Measurements from ENCODE around the gene GPR75.
"Not testable (repeated sequence)": the region's sequence is repeated elsewhere in the genome, so short reads cannot be mapped to it uniquely, and the experiment has no call there.

GPR75 gene

GRCh38 chr2:53851052-53851757 is 8.6 kb downstream of the GPR75 start:
- DNase-seq: not testable (repeated sequence)

DNA sequence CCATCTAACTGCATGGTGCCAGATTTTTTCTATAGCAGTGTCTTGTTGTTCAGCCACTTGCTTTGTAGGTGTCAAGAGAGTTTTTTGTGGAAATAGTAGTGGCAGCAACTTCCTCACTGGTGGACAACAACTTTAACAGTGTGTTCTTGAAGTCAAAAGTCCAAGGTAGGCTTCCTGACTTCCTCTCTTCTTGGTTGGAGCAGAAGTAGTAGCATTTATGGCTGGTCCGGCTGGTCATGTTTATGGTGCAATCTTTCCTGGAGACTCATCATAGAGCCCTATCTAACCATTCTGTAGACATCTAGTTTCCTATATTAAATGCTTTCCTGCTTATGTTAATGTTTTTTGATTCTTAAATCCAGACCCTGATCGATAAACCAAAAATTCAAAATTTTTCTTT is 11.7 kb downstream of the GPR75 start:
- DNase-seq: no peak

- no peak for DNase-seq
Observed at GRCh38 chr2:53843595-53843994, 16.2 kb downstream of the GPR75 start.

- DNase-seq: no peak
Observed at GRCh38 chr2:53842891-53843290, 16.9 kb downstream of the GPR75 start.

GRCh38 chr2:53841651-53842050 is 18.1 kb downstream of the GPR75 start:
- DNase-seq: not testable (repeated sequence)

DNA sequence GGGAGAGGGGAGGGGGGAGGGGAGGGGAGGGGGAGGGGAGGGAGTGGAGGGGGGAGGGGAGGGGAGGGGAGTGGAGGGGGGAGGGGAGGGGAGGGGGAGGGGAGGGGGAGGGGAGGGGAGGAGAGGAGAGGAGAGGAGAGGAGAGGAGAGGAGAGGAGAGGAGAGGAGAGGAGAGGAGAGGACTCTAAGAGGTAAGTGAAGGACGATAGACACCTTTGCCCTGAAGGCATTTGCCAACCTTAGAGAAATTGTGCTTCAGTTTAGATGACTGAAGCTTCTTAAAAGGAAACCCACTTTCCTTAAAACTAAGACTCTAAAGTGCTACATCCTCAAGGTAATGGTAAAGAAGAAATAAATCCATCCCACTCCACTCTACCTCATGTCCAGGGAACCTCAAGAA is 19.2 kb downstream of the GPR75 start:
- DNase-seq: no peak

- DNase-seq: not testable (repeated sequence)
Observed at GRCh38 chr2:53829980-53830290, 29.8 kb downstream of the GPR75 start.

DNA sequence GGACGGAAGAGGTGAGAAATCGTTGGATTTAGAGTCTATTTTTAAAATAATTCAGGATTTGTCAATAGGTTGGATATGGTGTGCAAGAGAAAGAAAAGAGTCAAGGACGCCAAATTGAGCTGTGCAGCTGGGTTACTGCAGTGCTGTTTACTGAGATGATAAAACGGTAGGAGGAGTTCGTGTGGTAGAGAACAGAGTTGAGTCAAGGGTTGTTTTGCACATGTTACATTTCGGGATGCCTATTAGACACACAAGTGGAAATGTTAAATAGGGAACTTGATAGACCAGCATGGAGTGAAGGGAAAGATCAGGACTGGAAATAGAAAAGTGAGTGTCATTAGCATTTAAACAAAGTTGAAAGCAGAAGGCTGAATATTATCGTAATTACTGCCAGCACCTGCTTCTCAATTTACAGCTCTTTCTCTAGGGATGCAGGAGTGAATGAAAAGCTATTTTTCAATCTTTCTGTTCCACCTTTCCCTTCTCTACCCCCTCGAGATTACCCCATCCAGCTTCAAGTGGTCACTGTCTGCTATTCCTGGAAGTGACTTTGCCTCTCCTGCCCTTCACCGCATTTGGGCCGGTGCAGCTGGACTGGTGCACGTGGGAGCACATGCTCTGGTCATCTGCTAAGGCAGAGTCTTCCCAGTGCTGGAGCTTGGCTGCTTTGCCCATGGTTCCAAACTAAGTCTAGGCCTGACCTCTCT is 30.3 kb downstream of the GPR75 start:
- DNase-seq: no peak

GRCh38 chr2:53828331-53828730 is 31.4 kb downstream of the GPR75 start:
- DNase-seq: no peak

DNA sequence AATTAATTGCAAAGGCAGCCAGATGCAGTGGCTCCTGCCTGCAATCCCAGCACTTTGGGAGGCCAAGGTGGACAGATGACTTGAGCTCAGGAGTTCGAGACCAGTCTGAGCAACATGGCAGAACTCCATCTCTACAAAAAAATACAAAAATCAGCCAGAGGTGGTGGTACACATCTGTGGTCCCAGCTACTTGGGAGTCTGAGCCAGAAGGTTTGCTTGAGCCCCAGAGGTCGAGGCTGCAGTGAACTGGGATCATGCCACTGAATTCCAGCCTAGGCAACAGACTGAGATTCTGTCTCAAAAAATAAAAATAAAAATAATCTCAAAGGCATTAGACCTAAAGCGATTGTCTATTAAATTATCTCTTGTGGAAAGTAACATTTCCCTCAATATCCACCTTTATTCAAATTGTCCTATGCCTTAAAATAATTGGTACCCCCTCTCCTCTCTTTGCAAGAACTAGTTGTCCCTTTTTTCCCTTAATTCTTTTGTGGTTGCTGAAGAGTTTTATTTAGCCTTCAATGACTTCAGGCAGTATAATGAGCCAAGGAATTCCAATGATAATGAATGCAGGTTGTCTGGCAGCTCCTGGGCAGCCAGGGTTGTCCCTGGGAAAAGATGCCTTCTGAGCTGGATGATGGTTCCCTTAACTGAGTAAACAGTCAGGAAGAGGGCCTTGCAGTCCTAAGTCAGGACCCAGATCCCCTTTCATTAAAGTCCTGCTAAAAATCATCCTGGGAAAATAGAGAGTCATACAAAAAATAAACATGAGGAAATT is 32.2 kb downstream of the GPR75 start:
- DNase-seq: no peak

- no peak for DNase-seq
Observed at GRCh38 chr2:53826587-53827397, 33.0 kb downstream of the GPR75 start.

DNA sequence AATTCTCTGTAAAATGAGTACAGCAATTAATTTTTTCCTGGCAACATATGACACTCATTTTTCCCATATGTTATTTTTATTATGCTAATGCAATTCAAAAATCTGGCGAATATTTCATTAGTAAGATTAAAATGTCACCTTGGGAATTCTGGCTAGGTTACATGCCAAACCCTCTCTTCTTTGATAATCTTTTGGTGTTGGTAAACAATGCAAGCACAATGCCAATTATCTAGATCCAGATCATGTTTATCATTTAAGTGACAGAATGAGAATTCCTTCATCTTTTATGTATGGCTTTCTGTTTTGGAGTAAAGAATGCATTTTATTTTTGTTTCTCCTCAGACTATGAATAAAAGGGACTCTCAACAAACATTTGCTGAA is 33.7 kb downstream of the GPR75 start:
- no peak for DNase-seq

DNA sequence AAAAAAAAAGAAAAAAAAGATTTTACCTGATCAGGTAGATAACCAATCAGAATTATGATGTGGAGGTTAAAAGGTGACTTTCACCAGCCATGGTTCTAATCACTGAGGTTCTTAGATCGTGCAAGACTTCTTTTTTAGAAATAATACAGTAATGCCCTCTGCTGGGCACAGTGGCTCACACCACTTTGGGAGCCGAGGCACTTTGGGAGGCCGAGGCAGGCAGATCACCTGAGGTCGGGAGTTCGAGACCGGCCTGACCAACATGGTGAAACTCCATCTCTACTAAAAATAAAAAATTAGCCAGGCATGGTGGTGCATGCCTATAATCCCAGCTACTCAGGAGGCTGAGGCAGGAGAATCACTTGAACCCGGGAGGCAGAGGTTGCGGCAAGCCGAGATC is 36.1 kb downstream of the GPR75 start:
- DNase-seq: not testable (repeated sequence)

DNA sequence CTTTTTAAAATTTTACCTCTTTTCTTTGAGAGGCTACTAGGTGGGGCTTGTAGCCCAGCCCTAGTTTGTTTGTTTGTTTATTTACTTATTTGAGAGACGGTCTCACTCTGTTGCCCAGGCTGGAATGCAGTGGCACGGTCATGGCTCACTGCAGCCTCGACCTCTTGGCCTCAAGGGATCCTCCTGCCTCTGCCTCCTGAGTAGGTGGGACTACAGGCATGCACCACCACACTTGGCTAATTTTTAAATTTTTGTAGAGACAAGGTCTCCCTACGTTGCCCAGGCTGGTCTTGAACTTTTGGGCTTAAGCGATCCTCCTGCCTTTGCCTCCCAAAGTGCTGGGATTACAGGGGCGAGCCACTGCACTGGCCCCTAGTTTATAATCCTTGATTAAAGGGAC is 38.0 kb downstream of the GPR75 start:
- DNase-seq: no peak

GRCh38 chr2:53820711-53821110 is 39.1 kb downstream of the GPR75 start:
- no peak for DNase-seq

GRCh38 chr2:53820048-53820447 is 39.7 kb downstream of the GPR75 start:
- no peak for DNase-seq

- DNase-seq: no peak
Observed at GRCh38 chr2:53819634-53820033, 40.1 kb downstream of the GPR75 start.

DNA sequence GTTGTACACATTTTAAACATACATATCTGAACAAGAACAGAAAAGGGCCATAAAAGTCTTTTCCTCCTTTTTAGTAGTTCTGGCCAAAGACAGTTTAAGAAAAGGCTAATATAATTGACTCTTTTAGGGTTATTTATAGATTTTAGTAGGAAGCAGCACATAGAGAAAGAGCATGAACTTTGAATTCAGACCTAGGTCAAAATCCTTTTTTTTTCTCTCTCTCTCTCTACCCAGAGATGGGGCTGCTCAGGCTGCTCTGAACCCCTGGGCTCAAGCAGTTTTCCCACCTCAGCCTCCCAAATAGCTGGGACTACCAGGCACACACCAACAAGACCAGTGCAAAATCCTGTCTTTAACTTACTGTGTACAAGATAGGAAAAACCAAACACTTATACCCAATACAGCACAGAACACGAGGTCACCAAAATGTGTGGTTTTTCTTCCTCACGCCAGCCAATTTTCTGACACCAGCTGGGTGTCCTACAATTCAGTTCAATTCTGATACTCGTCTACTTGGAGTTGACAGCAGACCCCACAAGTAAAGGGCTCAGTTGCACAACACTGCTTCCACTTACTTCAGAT is 40.8 kb downstream of the GPR75 start:
- no peak for DNase-seq

DNA sequence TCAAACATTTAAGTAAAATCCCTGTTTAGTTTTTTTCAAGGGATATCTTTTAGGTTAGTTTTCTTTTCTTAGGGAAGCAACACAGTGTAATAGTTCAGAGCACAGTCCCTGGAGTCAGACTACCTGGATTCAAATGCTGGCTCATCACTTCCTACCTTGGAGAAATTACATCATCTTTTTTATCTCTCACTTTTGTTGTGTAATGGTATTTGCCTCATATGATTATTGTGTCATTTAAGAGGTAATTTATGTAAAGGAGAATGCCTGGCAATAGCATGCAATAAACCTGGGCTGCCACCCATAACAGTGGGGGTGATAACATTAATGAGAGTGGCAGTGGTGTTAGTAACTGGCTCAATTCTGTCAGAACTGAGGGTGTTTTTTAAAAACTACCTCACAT is 46.6 kb downstream of the GPR75 start:
- no peak for DNase-seq

DNA sequence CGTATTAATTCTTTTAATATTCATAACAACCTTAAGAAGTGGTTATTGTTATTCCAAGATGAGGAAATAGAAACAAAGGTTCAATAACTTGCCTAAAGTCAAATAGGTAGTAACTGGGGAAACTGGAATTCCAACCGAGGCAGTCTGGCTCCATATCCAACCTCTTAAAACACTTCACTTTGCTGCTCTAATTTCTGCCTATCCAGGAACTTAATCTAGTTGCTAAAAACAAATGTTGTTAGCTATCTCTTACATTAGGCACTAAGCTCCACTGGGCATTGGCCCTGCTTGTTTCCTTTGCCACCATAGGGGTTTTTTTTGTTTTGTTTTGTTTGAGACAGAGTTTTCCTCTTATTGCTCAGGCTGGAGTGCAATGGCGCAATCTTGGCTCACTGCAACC is 48.2 kb downstream of the GPR75 start:
- DNase-seq: no peak

Data from right forelimb (tissue), 1 donor.